ENCODE results near the gene RAB11FIP4. TPM values are rescaled to one million over a fixed set of nuclear protein-coding genes. Genes with fewer than 3 reads are reported as not detected.

The RAB11FIP4 gene
- total RNA-seq, 1 donor from 2014 or later, result 21.2 TPM

GRCh38 chr17:31537565-31538011 is 146.1 kb downstream of the RAB11FIP4 start:
- H3K27ac Mint-ChIP-seq, result no peak overlapping the region
- no peaks in the 10 kb centered on the region for H3K36me3 Mint-ChIP-seq
- H3K4me3 Mint-ChIP-seq, result no peak overlapping the region
- no peaks in the 10 kb centered on the region for H3K27me3 Mint-ChIP-seq (ENCODE audit: low read depth)
- H3K4me1 Mint-ChIP-seq, result peaks cover 24% of the 10 kb centered on the region
- no peaks in the 10 kb centered on the region for H3K9me3 Mint-ChIP-seq
- no peak for DNase-seq (ENCODE audit: low spot score in 2 of 2, unreplicated experiment in 2 of 2)
- no peak for TF ChIP-seq CTCF (IDR thresholded peaks at IDR 0.05; ENCODE audit: unreplicated experiment)

GRCh38 chr17:31538080-31538762 is 146.7 kb downstream of the RAB11FIP4 start:
- no peaks in the 10 kb centered on the region for H3K27me3 Mint-ChIP-seq (ENCODE audit: low read depth)
- H3K4me3 Mint-ChIP-seq, result no peak overlapping the region

GRCh38 chr17:31540602-31541307 is 149.3 kb downstream of the RAB11FIP4 start:
- DNase-seq (ENCODE audit: low spot score in 2 of 2, unreplicated experiment in 2 of 2), result no peak
- Mint-ChIP-seq H3K9me3 (no peaks in the 10 kb centered on the region), H3K4me3 (no peak overlapping the region), H3K4me1 (peaks cover 12% of the 10 kb centered on the region), H3K27ac (no peak overlapping the region), H3K27me3 (ENCODE audit: low read depth) (no peaks in the 10 kb centered on the region), H3K36me3 (no peaks in the 10 kb centered on the region)
- no peak for TF ChIP-seq CTCF (IDR thresholded peaks at IDR 0.05; ENCODE audit: unreplicated experiment)

More at GRCh38 chr17:31538080-31538762, 146.7 kb downstream of the RAB11FIP4 start:
- no peaks in the 10 kb centered on the region for H3K9me3 Mint-ChIP-seq
- no peak for DNase-seq (ENCODE audit: low spot score in 2 of 2, unreplicated experiment in 2 of 2)
- no peak for TF ChIP-seq CTCF (IDR thresholded peaks at IDR 0.05; ENCODE audit: unreplicated experiment)
- no peaks in the 10 kb centered on the region for H3K36me3 Mint-ChIP-seq
- H3K27ac Mint-ChIP-seq, result no peak overlapping the region
- peaks cover 21% of the 10 kb centered on the region for H3K4me1 Mint-ChIP-seq

- Mint-ChIP-seq H3K36me3 (no peaks in the 10 kb centered on the region), H3K9me3 (no peaks in the 10 kb centered on the region), H3K27ac (no peak overlapping the region), H3K4me3 (no peak overlapping the region), H3K4me1 (peaks cover 12% of the 10 kb centered on the region), H3K27me3 (ENCODE audit: low read depth) (no peaks in the 10 kb centered on the region)
- no peak for TF ChIP-seq CTCF (IDR thresholded peaks at IDR 0.05; ENCODE audit: unreplicated experiment)
- no peak for DNase-seq (ENCODE audit: low spot score in 2 of 2, unreplicated experiment in 2 of 2)
These were observed 150.1 kb downstream of the RAB11FIP4 start for GRCh38 chr17:31541559-31541958.

- Mint-ChIP-seq H3K4me3 (no peak overlapping the region), H3K4me1 (peaks cover 3% of the 10 kb centered on the region), H3K9me3 (no peaks in the 10 kb centered on the region), H3K27me3 (ENCODE audit: low read depth) (no peaks in the 10 kb centered on the region), H3K36me3 (no peaks in the 10 kb centered on the region), H3K27ac (no peak overlapping the region)
- no peak for TF ChIP-seq CTCF (IDR thresholded peaks at IDR 0.05; ENCODE audit: unreplicated experiment)
- no peak for DNase-seq (ENCODE audit: low spot score in 2 of 2, unreplicated experiment in 2 of 2)
These were observed 152.7 kb downstream of the RAB11FIP4 start for GRCh38 chr17:31544186-31544585.
